Activated CD8-positive, alpha-beta memory T cell treated with anti-CD3 and anti-CD28 coated beads for 48 hours (primary cell): ENCODE results near the gene CBLB.
"Not testable (repeated sequence)": the region's sequence is repeated elsewhere in the genome, so short reads cannot be mapped to it uniquely, and the experiment has no call there.

Experiments
- DNase-seq, 3 experiments: peaks; one replicate each; pipeline ENCODE4 v3.0.0-alpha.2; 2020; ENCODE audit warnings: low read depth in 2 of 3, low spot score in 2 of 3

The CBLB gene

DNA sequence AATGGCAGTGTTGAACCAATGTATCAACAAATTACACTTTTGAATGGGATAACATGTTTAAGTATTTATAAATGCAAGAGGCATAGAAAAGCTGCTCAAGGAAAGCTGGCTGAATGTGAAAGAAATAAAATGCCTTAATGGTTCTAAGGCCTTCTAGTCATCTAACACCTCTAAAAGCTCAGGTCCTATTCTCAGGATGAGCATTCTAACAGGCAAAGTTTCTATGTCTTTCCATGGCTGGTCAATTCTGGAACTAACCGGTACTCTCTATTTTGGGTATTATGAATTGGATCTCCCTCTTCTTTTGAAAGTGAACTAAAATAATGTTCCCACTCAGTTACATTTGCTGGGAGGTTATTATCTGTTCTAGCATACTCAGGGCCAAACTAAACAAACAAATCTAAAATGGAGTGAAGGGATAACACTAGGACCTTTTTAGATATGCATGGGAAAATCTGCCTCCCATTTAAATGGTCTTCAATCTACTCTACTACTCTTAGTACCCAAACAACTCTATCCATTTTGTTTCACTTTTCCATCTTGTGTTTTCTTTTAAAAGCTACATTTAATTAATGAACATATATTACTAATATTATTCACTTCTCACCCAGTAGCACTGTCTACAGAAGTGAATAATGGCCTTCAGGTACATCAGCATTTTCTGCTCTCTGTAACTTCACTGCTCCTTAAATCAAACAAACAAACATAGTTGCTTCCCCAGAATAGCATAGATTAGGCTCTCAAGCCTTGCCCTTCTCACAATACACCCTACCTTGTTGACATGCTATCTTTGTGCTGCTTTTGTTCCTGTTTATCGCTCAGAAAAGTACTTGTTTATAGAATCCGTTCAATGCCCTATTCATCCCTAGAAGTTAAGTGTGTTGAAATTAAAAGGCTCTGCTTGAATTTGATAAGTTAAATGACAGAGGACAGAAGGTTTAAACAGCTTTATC, 46.4 kb downstream of the CBLB start:
- no peak for DNase-seq

DNA sequence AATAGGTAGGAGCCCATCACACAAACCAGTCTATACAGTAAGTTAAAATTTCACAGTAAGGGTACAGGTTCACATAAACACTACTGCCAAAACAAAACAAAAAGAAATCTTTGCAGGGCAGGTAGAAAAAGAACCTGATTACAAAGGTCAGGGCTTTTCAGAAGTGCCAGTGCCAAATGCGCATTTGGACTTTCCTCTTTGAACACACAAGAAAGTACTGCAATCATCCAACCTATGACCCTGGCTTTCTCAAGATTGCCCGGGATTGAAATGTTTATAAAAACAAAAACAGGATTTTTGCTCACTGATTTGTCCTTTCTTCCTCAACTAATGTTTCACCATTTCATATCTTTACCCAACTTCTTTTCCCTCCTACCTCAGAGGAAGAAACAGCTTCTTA, 47.4 kb downstream of the CBLB start:
- no peak for DNase-seq

DNA sequence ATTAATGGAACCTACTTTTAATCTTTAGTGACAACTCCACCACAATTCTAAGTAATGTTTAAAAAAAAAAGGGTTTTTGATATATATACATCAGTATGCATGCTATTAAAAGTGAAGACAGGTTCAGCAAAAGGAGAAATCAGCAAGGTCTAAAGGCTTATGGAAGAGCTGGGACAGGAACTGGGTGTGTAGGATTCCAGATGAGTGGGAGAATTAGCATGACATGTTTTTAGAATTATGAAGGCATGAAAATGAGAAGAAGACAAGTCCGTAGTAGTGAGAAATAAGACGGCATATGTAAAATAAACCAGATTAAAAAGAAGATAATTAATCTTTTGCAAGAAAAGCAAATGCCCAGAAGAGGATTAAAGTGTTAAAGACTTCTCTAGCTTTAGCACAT, 52.0 kb downstream of the CBLB start:
- no peak for DNase-seq

DNA sequence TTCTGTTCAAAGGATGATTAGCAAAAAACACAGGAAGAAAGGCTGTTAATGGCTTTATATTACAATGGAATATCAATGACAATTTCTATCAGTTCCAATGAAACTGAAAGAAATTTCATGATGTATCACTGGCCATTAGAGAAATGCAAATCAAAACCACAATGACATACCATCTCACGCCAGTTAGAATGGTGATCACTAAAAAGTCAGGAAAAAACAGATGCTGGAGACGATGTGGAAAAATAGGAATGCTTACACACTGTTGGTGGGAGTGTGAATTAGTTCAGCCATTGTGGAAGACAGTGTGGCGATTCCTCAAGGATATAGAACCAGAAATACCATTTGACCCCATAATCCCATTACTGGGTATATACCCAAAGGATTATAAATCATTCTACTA, 53.5 kb downstream of the CBLB start:
- not testable (repeated sequence) for DNase-seq

DNA sequence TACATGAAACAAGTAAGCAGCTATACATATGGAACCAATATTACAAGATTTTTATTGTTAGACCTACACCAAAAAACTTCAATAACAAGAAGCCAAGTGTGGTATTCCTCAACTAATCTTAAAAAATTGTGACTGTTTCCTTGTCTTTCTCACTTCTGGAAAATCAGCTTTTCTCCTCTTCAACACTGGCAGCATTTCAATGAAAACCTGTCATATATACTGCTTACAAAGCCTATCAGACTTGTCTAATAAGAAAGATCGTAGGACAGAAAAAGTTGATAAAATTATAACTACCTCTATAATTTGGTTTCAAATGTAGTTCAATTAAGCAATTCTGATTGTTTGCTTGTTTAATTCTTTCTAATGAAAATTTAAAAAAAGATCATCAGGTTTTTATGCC, 55.1 kb downstream of the CBLB start:
- DNase-seq = no peak

DNA sequence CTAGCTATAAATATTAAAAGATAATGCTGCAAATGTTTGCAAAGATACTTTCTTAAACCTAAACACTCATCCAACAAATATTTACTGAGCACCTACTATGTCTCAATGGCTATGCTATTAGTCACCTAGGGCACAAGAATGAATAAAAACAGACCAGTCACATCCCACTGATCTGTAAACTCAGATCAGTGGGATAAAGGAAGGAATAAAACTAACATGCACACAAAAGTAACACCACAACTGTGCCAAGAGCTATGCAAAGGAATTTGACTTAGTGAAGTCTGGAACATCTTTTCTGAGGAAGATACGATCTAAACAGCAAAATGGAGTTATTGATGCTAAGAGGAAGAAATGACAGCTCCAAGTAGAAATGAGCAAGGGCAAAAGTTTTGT, 56.6 kb downstream of the CBLB start:
- no peak for DNase-seq

DNA sequence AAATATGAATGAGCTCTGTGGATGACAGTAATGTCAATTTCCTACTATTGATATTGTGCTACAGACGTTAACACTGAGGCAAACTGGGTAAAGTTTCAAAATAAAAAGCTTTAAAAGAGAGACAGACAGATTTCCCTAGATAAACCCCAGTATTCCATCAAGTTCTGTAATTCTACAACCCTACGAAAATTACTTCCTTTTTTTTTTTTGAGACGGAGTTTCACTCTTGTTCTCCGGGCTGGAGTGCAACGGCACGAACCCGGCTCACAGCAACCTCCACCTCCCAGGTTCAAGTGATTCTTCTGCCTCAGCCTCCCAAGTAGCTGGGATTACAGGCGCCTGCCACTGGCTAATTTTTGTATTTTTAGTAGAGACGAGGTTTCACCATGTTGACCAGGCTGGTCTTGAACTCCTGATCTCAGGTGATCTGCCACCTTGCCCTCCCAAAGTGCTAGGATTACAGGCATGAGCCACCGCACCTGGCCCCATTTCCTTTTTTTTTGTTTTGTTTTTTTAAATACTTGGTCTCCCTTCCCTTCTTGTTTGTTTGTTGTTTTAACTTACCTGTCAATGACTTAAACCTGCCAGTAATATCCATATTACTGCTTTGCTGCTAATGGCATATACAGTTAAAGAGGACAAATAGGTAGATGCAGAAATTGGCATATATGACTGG, 57.2 kb downstream of the CBLB start:
- no peak for DNase-seq

DNA sequence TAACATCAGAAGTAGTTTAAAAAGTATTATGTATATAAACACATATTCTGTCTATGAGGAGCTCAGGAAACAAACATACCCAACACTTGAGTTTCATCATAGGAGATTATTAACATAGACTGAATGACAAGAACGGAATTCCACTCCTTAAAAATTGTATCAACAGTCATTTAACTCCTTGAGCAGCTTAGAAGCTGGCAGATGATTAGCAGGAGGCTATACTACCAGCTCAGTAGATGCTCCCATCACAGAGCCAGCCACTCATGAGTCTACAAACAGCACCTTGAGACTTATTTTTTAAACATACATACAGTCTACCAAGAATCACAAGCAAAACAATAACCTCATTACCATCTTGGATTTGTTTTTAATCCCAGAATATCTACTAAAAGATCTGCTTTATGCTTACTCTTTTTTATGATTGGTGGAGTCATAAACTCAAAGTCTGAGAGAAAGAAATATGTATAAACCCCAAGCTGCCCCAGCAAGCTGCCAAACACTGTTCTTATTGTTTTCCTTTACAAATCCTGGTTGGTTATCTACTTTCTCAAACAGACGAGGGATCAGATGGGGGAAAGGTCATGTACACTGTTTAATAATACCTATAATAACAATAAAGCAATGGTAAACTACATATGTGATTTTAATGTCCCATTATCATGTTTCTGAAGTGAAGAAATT, 59.5 kb downstream of the CBLB start:
- DNase-seq = no peak

DNA sequence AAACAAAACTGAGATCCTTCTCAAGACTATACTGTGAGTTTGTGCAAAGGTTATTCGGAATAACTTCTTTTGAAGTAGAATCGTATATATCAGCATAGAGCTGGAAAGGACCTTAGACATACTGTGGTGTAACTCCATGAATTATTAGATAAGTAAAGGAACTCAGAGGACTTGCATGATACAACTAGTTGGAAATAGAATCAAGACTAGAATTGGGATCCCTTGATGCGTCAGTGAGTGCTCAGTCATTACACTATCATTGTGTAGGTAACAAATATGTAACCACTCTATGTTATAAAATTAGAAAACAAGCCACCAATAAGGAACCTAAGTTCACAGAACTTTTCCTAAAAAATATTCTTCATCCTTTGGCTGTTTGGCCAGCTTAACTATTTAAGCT, 61.1 kb downstream of the CBLB start:
- DNase-seq = no peak

DNA sequence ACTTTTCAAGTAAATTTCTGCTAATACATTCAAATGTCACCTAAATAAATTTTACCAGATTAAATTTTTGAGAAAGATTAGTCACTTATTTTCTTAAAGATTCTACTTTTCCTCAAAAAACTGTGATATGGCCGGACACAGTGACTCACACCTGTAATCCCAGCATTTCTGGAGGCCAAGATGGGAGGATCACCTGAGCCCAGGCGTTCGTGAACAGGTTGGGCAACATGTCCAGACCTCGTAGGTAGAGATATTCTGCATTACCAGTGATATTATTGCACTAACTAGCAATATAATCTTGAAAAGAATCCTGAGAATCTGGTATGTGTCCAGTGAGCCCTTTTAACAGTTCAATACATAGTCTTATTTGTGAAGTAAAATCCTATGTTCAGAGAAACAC, 61.7 kb downstream of the CBLB start:
- DNase-seq = no peak

DNA sequence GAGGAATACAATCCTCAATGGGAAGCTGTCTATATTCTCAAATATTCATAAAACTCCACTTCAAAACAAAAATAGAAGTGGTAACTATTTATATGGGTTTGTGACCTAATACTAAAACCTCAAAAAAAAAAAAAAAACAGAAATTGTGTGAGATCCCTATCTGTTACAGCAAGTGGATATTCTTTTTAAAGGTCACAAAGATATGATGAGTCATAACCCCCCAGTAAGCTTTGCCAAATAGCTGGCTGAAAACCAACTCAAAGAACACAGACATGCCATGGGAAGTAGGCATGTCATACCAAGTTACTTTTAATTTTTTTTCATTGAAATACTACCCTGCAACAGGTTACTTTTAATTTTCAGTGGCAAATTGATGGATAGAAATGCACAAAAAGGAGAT, 62.5 kb downstream of the CBLB start:
- DNase-seq = no peak

DNA sequence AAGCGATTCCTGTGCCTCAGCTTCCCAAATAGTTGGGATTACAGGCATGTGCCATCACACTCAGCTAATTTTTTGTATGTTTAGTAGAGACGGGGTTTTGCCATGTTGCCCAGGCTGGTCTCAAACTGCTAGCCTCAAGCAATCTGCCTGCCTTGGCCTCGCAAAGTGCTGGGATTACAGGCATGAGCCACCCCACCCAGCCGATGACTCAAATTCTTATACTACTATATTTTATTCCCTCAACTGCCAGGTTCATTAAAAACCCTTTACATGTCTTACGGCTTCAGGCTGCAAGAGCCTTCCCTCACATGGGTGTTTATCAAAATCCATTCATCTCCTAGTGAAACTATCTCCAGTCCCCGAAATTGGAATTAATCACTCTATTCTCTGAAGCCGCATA, 63.4 kb downstream of the CBLB start:
- DNase-seq = no peak

DNA sequence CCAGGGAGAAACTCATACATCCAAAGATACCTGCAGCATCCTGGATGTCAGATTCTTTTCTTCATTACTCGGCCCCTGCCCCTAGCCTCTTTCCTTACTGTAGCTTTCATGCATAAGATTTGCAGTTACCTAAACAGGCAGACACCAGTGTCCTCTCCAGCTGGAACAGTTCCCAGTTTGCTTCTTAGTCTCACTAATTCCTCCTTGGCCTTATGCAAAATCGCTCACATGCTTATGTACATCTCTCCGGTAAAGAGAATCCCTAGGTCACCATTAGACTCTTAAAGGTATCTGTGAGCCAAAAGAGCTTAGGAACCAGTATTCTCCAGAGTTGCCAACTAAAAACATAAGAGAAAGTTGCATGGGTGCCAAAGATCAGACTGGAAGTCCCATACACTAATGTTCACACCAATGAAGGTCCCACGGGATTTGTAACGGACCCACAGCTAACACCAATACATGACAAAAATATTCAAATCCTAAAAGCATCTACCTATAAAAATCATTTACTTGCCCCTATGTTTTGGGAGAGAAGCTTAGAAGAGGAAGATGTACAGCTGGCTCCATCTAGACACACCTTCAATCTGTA, 66.6 kb downstream of the CBLB start:
- DNase-seq = no peak

DNA sequence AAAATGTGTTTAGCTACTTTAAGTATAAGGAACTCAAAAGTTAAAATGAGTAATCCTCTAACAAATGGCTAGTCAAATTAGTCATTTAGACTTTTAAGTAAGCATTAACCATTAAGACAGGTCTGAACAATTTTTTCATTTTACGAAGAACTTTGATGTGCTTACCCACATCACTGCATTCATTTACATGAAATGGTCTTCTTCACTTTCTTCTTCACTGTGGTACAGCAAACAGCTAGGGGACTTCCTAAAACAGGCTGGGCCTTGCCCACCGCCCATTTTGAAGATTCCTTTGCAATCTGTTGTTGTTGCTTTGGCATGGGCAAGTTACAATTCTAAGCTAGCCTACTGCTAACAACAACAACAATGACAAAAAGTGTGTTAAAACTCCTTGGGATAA, 67.4 kb downstream of the CBLB start:
- DNase-seq = no peak

DNA sequence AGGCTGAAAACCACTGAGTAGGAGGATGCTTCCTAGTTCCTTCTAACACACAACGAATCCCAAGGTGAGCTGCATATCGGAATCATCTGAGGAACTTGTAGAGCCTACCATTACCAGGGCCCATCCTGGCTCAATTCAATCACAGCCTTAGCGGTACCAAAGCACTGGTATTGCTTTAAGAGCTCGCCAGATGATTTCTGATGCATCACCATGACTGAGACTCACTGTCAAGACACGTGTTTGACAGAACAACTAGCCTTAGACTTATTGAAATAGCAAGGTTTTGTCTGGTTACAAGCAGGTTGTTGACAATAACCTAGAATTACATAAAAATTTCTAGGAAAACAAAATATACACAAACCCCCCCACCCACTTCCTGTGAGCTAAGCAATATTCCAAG, 68.5 kb downstream of the CBLB start:
- no peak for DNase-seq

DNA sequence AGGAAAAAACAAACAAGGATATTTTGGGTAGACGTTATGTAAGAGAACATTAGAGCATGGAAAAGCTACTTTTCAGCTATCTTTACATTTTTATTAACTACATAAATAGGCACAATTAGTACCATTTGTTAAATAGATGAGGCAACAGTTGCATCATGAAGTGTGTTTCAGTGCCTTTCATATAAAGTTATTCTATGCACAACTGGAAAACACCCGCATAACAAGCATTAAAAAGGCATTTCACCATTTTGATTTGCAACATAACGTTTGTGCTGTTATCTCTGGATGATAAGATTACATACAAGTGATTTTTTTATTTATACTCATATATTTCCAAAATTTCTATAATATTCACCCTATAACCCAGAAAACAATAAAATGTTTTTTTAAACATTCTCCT, 69.5 kb downstream of the CBLB start:
- DNase-seq = no peak

DNA sequence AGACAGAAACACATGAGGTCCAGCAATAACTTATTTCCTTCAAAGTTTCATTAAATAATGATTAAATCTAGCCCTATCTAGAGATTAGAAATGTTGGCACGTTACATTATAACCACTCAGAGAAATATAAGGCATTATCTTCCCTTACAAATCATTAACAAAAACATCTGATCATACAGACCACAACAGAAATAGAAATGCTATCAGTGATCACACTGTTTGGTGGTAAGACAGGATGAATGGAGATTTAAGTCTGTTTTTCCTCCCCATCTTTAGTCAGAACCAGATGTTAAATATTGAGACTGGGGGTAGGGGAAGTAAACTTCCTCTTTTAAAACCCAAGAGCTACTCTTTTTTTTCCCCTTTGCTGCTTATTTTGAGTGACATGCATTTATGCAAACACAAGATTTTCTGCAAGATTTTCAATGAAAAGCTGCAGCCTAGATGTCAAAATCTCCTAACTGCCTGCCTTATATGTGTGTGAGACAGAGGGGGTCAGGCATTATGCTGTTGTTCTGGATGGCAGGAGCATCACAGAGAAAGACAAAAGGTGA, 70.4 kb downstream of the CBLB start:
- DNase-seq = no peak

DNA sequence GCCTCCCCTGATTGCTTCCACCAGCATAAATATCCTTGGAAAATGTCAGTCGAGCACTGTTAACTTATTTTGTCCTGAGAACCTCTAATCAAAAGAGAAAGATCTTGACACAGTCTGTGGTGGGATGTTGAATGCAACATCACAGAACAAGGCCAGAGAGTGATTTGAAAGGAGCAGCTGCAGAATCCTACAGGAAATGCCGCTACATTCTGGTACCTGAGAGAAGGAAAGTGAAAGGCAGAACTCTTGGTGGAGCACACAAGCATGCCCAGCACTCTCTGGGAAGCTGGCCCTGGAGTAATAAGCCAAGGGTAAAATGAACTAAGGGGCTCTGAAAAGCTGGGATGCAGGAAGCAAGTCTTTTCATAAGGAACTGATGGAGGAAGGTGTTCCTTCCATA, 75.8 kb downstream of the CBLB start:
- DNase-seq = no peak

DNA sequence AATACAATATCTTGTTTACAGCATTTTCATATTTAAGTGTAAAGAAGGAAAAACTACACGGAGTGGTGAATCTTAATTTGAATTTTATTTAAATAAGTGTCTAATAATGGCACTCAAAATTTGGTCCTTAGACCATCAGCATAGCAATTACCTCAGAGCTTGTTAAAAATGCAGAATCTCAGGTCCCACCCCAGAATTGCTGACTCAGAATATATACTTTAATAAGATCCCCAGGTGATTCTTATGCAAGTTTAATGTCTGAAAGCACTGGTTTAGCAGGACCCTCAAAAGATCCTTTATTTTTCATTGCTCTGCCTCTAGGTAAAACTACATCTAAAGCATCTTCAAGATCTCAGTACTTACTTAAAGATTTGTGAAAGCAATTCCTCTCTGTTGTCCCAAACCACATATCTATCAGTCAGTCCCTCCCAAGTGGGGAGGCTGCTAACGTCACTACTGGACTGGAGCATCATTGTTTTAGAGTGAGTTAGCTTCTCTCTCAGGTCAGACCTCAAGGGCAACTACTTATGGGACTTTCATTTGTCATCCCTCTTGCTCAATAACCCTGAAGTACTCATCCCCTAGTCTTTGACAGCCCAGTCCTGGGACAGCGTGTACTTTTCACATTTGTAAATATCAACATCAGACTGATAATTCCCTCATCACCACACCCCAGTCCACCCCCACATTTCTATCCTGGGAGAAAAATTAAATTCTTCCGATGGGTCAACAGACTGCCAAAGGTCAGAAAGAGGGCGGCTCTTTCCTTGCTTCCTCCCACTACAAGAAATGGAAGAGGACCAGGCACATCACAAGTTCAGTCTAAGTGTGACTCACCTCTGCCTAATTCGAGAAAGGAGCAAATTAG, 76.7 kb downstream of the CBLB start:
- DNase-seq = no peak

DNA sequence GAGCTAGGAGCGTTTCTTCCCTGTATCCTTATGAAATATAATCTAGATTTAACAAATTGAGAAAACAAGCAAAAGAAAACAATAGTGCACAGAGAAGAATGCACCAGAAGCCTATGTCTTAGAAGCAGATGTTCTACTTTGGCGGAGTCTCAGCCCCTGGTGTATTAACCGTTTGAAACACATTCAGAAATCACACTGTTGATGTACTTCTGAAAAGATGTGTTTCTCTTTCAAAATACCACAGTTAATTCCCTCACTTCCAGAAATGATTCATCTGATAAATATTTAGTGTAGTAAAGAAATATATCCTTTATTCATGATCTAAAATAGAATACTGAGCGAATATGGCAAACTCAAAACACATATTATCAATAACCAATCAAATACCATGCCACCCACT, 77.7 kb downstream of the CBLB start:
- no peak for DNase-seq
